ENCODE measurements around the gene MLF2.
A peak's percentile ranks its signal among the peaks of the same experiment; 100 is the strongest.

Gene MLF2, protein sequence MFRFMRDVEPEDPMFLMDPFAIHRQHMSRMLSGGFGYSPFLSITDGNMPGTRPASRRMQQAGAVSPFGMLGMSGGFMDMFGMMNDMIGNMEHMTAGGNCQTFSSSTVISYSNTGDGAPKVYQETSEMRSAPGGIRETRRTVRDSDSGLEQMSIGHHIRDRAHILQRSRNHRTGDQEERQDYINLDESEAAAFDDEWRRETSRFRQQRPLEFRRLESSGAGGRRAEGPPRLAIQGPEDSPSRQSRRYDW

DNA sequence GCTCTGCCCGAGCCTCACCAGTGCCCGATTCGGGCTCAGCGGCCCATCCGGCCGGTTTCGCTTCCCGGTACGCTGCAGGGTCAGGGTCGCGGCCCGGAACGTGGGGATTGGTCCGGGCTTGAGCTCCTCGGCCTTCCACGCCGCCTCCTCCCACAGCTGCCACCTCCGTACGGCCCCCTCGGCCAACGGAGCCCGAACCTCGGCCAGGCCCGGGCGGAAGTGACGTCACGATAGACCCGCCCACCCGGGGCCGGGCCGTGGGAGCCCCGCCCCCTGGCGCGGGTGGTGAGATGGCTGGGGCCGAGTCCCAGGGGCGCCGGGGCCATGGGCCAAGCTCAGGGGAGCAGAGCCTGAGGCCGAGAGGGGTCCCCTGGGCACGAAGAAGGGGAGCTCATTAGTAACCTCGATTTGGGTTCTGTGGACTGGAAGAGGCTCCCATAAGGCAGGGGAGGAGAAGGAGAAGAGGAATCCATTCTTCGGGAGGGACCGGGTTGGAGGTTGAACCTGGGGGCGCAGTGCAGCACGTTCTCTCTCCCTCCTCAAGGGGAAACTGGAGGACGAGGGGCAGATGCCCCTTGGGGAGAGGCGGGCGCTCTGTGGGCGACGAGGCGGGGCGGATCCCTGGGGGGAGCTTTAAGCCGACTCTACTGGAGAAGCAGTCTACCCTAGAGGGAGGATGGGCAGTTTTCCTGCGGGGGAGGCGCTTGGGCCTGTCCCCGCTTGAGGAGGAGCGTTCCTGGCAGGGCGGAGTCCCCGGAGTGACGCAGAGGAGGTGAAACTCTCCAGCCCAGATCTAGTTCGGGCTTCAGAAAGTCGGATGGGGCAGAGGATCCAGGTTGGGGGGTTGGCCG, at the start of gene MLF2:
TSS of gene MLF2 (minus strand) at position 221 of the 851 bp plus-strand sequence. CDS start 807 bp downstream, outside the sequence.
- TF ChIP-seq, protein P1, sequence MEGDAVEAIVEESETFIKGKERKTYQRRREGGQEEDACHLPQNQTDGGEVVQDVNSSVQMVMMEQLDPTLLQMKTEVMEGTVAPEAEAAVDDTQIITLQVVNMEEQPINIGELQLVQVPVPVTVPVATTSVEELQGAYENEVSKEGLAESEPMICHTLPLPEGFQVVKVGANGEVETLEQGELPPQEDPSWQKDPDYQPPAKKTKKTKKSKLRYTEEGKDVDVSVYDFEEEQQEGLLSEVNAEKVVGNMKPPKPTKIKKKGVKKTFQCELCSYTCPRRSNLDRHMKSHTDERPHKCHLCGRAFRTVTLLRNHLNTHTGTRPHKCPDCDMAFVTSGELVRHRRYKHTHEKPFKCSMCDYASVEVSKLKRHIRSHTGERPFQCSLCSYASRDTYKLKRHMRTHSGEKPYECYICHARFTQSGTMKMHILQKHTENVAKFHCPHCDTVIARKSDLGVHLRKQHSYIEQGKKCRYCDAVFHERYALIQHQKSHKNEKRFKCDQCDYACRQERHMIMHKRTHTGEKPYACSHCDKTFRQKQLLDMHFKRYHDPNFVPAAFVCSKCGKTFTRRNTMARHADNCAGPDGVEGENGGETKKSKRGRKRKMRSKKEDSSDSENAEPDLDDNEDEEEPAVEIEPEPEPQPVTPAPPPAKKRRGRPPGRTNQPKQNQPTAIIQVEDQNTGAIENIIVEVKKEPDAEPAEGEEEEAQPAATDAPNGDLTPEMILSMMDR (IDR thresholded peaks at IDR 0.05; ENCODE audit: insufficient read depth, low read length, missing control alignments): peak; percentile 94
- peak within 1 kb of the TSS; percentile 93 for H3K4me3 ChIP-seq (ENCODE audit: low read depth, low read length)
- CTCF ChIA-PET: interaction anchor here (0.6 to 10.1 kb wide), 43 partner anchors 9 to 201 kb away, joined by 3 to 304 read pairs (median 8); partner anchors contain the start of genes CD4, CDCA3, COPS7A and GNB3
- peak; percentile 96 for DNase-seq (ENCODE audit: low read depth, low spot score)
- POLR2A ChIA-PET: interaction anchor here (0.8 to 3.3 kb wide), 20 partner anchors 11 to 219 kb away, joined by 3 to 78 read pairs (median 6); partner anchors contain the start of genes CDCA3, COPS7A, GAPDH and GPR162

DNA sequence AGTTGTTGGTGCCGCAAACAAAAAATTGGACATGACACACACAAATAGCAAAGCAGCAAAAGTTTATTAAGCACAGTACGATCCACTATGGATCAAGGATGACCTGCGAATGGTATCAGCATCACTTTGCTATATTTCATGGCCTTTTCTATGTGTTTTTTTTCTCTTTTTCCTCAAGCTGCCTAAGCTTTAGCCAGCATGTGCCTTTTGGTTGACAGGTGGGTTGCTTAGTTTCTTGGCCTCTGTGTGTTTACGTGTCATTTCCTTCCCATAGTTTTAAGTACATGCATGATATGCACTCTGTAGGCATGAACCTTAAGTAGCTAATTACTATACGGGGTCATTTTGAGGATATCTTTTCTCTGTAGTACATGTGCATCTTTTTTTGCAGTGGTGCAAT, 46.2 kb upstream of the MLF2 start:
- DNase-seq (ENCODE audit: low read depth, low spot score): no peak
- ChIA-PET POLR2A (no interaction called here), CTCF (no interaction called here)
- TF ChIP-seq, protein P1 (IDR thresholded peaks at IDR 0.05; ENCODE audit: insufficient read depth, low read length, missing control alignments): no peak
- no peak overlapping the region for H3K4me3 ChIP-seq (ENCODE audit: low read depth, low read length)

DNA sequence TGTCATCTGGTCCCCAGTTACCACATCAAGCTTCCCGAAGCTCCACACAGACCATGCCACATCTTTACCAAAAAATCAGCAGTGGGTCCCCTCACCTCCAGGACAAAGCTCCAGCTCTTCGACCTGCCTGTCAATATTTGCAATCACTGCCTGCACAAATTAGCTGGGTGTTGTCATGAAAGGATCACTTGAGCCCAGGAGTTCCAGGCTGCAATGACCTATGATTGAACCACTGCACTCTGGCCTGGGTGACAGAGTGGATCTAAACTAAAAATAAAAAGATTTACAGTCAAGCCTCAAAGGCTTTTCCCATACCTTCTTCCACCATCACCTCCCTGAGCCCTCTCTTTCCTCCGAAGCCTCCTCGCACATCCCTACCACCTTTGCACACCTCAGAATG, 43.6 kb upstream of the MLF2 start:
- no peak overlapping the region for H3K4me3 ChIP-seq (ENCODE audit: low read depth, low read length)
- CTCF ChIA-PET: interaction anchor here (1.2 to 2.9 kb wide), 5 partner anchors 14 to 43 kb away, joined by 3 to 12 read pairs (median 4); partner anchors contain the start of genes MLF2 and PTMS
- POLR2A ChIA-PET: no interaction called here
- TF ChIP-seq, protein P1 (IDR thresholded peaks at IDR 0.05; ENCODE audit: insufficient read depth, low read length, missing control alignments): no peak
- DNase-seq (ENCODE audit: low read depth, low spot score): no peak

DNA sequence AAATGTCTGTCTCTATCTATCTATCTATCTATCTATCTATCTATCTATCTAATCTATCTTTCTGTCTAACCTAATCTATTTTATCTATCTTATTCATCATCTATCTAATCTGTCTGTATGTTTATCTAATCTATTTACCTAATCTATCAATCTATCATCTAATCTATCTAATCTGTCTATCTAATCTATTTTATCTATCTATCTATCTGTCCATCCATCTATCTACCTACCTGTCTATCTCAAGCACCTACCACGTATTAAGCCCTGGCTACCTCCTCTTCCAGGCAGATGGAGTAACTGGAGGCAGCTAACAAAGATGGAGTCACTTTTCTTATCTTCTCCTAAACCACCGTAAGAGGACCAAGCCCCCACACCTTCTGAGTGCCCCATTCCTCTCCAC, 42.1 kb upstream of the MLF2 start:
- TF ChIP-seq, protein P1 (IDR thresholded peaks at IDR 0.05; ENCODE audit: insufficient read depth, low read length, missing control alignments): no peak
- ChIA-PET CTCF (interaction anchor here (1.2 to 2.9 kb wide), 3 partner anchors 15 to 42 kb away, joined by 3 to 12 read pairs (median 5); partner anchors contain the start of genes MLF2 and PTMS), POLR2A (no interaction called here)
- no peak overlapping the region for H3K4me3 ChIP-seq (ENCODE audit: low read depth, low read length)
- no peak for DNase-seq (ENCODE audit: low read depth, low spot score)

DNA sequence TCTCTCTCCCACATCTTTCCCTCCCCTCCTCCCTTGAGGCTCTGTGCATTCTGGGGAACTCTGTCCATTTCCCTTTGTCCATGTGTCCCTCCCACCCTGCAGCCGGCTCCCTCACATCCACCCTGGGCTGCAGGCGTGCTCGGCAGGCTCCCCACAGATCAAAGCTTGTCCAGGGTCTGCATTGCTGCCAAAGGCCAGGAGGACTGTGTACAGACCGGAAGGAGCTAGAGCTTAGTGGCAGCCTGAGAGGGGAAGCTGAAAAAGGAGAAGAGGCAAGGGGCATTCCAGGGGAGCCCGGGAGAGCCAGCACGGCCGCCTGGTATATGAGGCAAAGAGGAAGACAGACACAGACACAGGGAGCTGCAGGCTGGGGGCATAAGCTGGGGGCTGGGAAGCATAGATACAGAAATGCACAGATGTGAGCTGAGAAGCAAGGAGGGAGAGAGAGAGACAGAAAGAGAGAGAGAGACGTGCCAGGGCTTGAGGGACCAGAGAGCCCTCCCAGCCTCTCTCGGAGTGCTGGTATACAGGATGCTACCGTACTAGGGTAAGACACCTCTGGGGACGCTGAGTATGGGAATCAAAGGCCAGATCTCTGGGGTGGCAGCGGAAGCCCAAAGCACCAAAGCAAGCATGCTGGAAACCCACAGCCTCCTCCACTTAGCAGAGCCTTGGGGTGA, 39.7 kb upstream of the MLF2 start:
- TF ChIP-seq, protein P1 (IDR thresholded peaks at IDR 0.05; ENCODE audit: insufficient read depth, low read length, missing control alignments): no peak
- ChIA-PET CTCF (interaction anchor here (0.7 to 2.3 kb wide), 13 partner anchors 9 to 58 kb away, joined by 3 to 14 read pairs (median 4); partner anchors contain the start of genes MLF2 and PTMS), POLR2A (interaction anchor here (1.0 to 1.9 kb wide), 3 partner anchors 27 to 40 kb away, joined by 3 to 6 read pairs (median 4); partner anchors contain the start of genes MLF2, P3H3 and PTMS)
- H3K4me3 ChIP-seq (ENCODE audit: low read depth, low read length): peak overlapping the region; percentile 6; the same call in 1 of the 2 replicates
- DNase-seq (ENCODE audit: low read depth, low spot score): no peak
